Natural killer cell (primary cell): ENCODE results near the gene RPE65. TPM values are rescaled to one million over a fixed set of nuclear protein-coding genes. Genes with fewer than 3 reads are reported as not detected.
"Not testable (repeated sequence)": the region's sequence is repeated elsewhere in the genome, so short reads cannot be mapped to it uniquely, and the experiment has no call there.

Experiments
- ATAC-seq, 3 donors: fragments of 150-1000 bp in 2 of 3; fragments of 200-7000 bp in 1 of 3; cut with Tn5 transposase; 1 replicate in 1 of 3; 2 replicates in 2 of 3; pipeline ENCODE4 v1.10.0; 2021; ENCODE audit warnings: mild to moderate bottlenecking in 2 of 3, moderate library complexity in 2 of 3
- DNase-seq, 2 donors: peaks; one replicate each; pipeline versions ENCODE4 v3.0.0 to v3.0.0-alpha.2; 2013 to 2021; ENCODE audit warnings: mixed read lengths in 1 of 2
- H3K27ac ChIP-seq: one replicate; pipeline ENCODE4 v1.5.1; 2013; ENCODE audit warnings: mild to moderate bottlenecking, low read length
- H3K27me3 ChIP-seq: one replicate; pipeline ENCODE4 v1.6.1; 2013; ENCODE audit warnings: low read length; ENCODE audit not compliant: control insufficient read depth, insufficient read depth
- H3K36me3 ChIP-seq: one replicate; pipeline ENCODE4 v1.6.1; 2013; ENCODE audit warnings: low read length; ENCODE audit not compliant: control insufficient read depth, insufficient read depth
- H3K4me1 ChIP-seq: one replicate; pipeline ENCODE4 v1.6.1; 2013; ENCODE audit warnings: low read length; ENCODE audit not compliant: control insufficient read depth, insufficient read depth
- H3K4me3 ChIP-seq: one replicate; pipeline ENCODE4 v1.5.1; 2013; ENCODE audit warnings: low read length
- H3K9me3 ChIP-seq: one replicate; pipeline ENCODE4 v1.6.1; 2013; ENCODE audit warnings: low read length; ENCODE audit not compliant: control insufficient read depth, insufficient read depth
- H3K27ac Mint-ChIP-seq, 2 donors: one replicate each; pipeline ENCODE4 v1.8.0; 2022; ENCODE audit warnings: mild to moderate bottlenecking in 2 of 2, mixed read lengths in 2 of 2, moderate library complexity in 1 of 2
- H3K27me3 Mint-ChIP-seq, 2 donors: one replicate each; pipeline ENCODE4 v1.8.0; 2022; ENCODE audit warnings: low read depth in 2 of 2, mixed read lengths in 2 of 2
- H3K36me3 Mint-ChIP-seq: one replicate; pipeline ENCODE4 v1.8.0; 2022; ENCODE audit warnings: mixed read lengths
- H3K4me1 Mint-ChIP-seq, 2 donors: one replicate each; pipeline ENCODE4 v1.8.0; 2022; ENCODE audit warnings: mixed read lengths in 2 of 2
- H3K4me3 Mint-ChIP-seq: one replicate; pipeline ENCODE4 v1.8.0; 2022; ENCODE audit warnings: mild to moderate bottlenecking, moderate library complexity, mixed read lengths
- H3K9me3 Mint-ChIP-seq, 2 donors: one replicate each; pipeline ENCODE4 v1.8.0; 2022; ENCODE audit warnings: mixed read lengths in 2 of 2
- WGBS: methylation state at CpG from one replicate; pipeline ENCODE4 v1.1.7; 2013; ENCODE audit warnings: missing lambda C conversion rate; ENCODE audit not compliant: insufficient coverage; 5-methylcytosine and 5-hydroxymethylcytosine counted together
- intact Hi-C: fragments of 100-400 bp; cut with micrococcal nuclease; formaldehyde crosslinking; loops from one replicate; pipeline ENCODE4 v1.14.2; 2022
- total RNA-seq, 4 donors: library from RNA; stranded (reverse); fragments of 120-200 nt in 1 of 4; gene quantifications; one replicate each; pipeline versions ENCODE4 v1.2.3 to v1.2.4, GENCODE V29; 2013 to 2022
- TF ChIP-seq, protein P1 (sequence below): fragments of 200-600 bp; IDR thresholded peaks from one replicate; pipeline ENCODE4 v1.8.0; 2022; ENCODE audit warnings: antibody characterized with exemption

The RPE65 gene
- total RNA-seq, 3 donors from 2014 or later (not counting 1 experiment from before 2014, with no cell fraction given): not detected

- DNase-seq: peak in 1 of 2 donors; percentile 6
- intact Hi-C loops: no loop called here
- Mint-ChIP-seq H3K4me3 (peak overlapping the region; percentile 87), H3K27me3 (no peaks in the 10 kb centered on the region), H3K27ac (peak overlapping the region in 1 of 2 donors; percentile 55), H3K36me3 (no peaks in the 10 kb centered on the region), H3K9me3 (no peaks in the 10 kb centered on the region), H3K4me1 (peaks cover 28 to 29% of the 10 kb centered on the region in 2 donors)
- Histone ChIP-seq H3K9me3 (no peaks in the 10 kb centered on the region), H3K27ac (no peak overlapping the region), H3K36me3 (no peaks in the 10 kb centered on the region), H3K4me1 (peaks cover 11% of the 10 kb centered on the region), H3K27me3 (no peaks in the 10 kb centered on the region), H3K4me3 (peak overlapping the region; percentile 57)
- TF ChIP-seq, protein P1, sequence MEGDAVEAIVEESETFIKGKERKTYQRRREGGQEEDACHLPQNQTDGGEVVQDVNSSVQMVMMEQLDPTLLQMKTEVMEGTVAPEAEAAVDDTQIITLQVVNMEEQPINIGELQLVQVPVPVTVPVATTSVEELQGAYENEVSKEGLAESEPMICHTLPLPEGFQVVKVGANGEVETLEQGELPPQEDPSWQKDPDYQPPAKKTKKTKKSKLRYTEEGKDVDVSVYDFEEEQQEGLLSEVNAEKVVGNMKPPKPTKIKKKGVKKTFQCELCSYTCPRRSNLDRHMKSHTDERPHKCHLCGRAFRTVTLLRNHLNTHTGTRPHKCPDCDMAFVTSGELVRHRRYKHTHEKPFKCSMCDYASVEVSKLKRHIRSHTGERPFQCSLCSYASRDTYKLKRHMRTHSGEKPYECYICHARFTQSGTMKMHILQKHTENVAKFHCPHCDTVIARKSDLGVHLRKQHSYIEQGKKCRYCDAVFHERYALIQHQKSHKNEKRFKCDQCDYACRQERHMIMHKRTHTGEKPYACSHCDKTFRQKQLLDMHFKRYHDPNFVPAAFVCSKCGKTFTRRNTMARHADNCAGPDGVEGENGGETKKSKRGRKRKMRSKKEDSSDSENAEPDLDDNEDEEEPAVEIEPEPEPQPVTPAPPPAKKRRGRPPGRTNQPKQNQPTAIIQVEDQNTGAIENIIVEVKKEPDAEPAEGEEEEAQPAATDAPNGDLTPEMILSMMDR: no peak
- 13% methylated on average over 21 of the region's 21 CpGs for WGBS
- no peak for ATAC-seq
These were observed 46.4 kb upstream of the RPE65 start for GRCh38 chr1:68495968-68496679.

DNA sequence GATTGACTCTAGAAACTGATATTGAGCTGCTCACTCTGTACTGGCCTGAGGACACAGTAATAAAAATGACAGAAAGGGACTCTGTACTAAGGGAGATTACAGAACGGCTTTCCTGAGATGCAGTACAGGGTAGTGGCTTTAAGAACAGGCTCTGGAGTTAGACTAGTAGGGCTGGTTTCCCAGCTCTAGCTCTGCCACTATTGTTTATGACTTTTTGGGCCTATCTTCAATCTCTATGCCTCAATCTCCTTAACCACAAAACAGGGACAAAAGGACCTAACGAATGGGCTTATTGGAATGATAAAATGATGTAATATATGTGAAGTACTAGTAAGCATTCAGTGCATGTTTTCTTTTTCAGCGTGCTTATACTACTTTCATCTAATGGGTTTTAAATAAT lies 45.8 kb upstream of the RPE65 start:
- WGBS: 94% methylated on average over 1 of the region's 3 CpGs
- Mint-ChIP-seq H3K4me3 (peak overlapping the region; percentile 87), H3K27ac (peak overlapping the region in 1 of 2 donors; percentile 55), H3K36me3 (no peaks in the 10 kb centered on the region), H3K4me1 (peaks cover 28 to 33% of the 10 kb centered on the region in 2 donors), H3K9me3 (no peaks in the 10 kb centered on the region), H3K27me3 (no peaks in the 10 kb centered on the region)
- intact Hi-C loops: no loop called here
- ATAC-seq (no peak), DNase-seq (no peak)
- no peaks in the 10 kb centered on the region for H3K36me3 ChIP-seq
- peaks cover 11% of the 10 kb centered on the region for H3K4me1 ChIP-seq
- no peak overlapping the region for H3K4me3 ChIP-seq
- no peaks in the 10 kb centered on the region for H3K27me3 ChIP-seq
- H3K27ac ChIP-seq: no peak overlapping the region
- TF ChIP-seq, protein P1: no peak
- H3K9me3 ChIP-seq: no peaks in the 10 kb centered on the region

- no peak overlapping the region for H3K4me3 Mint-ChIP-seq
- intact Hi-C loops: no loop called here
- peaks cover 21 to 33% of the 10 kb centered on the region in 2 donors for H3K4me1 Mint-ChIP-seq
- WGBS: 94% methylated on average over 2 of the region's 2 CpGs
- H3K36me3 ChIP-seq: no peaks in the 10 kb centered on the region
- H3K9me3 Mint-ChIP-seq: no peaks in the 10 kb centered on the region
- no peaks in the 10 kb centered on the region for H3K27me3 Mint-ChIP-seq
- H3K27ac Mint-ChIP-seq: no peak overlapping the region
- peaks cover 11% of the 10 kb centered on the region for H3K4me1 ChIP-seq
- no peaks in the 10 kb centered on the region for H3K9me3 ChIP-seq
- H3K36me3 Mint-ChIP-seq: no peaks in the 10 kb centered on the region
- TF ChIP-seq, protein P1: no peak
- H3K4me3 ChIP-seq: no peak overlapping the region
- ATAC-seq (no peak), DNase-seq (no peak)
- no peak overlapping the region for H3K27ac ChIP-seq
- no peaks in the 10 kb centered on the region for H3K27me3 ChIP-seq
These were observed 43.4 kb upstream of the RPE65 start for GRCh38 chr1:68493193-68493592.

- intact Hi-C loops: not testable (repeated sequence)
These were observed 42.5 kb upstream of the RPE65 start for GRCh38 chr1:68492255-68492654.

More at GRCh38 chr1:68492255-68492654, 42.5 kb upstream of the RPE65 start:
- 97% methylated on average over 6 of the region's 6 CpGs for WGBS
- not testable (repeated sequence) for H3K27ac ChIP-seq, H3K9me3 ChIP-seq, ATAC-seq, H3K36me3 ChIP-seq, H3K27me3 Mint-ChIP-seq, H3K9me3 Mint-ChIP-seq, H3K36me3 Mint-ChIP-seq, H3K4me3 ChIP-seq, H3K4me3 Mint-ChIP-seq, DNase-seq, H3K27ac Mint-ChIP-seq, H3K27me3 ChIP-seq
- H3K4me1 ChIP-seq: peaks cover 11% of the 10 kb centered on the region
- peaks cover 17 to 27% of the 10 kb centered on the region in 2 donors for H3K4me1 Mint-ChIP-seq
